ENCODE data around the gene MAST4. TPM values are rescaled to one million over a fixed set of nuclear protein-coding genes. Genes with fewer than 3 reads are reported as not detected.

The MAST4 gene
- total and polyA plus RNA-seq, 4 donors, result 3.7 to 9.5 (median 6.5) TPM

GRCh38 chr5:67149951-67150523, 553.8 kb downstream of the MAST4 start:
- Histone ChIP-seq H3K27ac (ENCODE audit: low read depth in 1 of 2, low read length in 2 of 2) (no peak overlapping the region), H3K4me3 (ENCODE audit: low read depth in 1 of 3, low read length in 3 of 3) (no peak overlapping the region), H3K27me3 (ENCODE audit: control insufficient read depth in 4 of 4, insufficient read depth in 4 of 4, low read length in 3 of 4) (no peaks in the 10 kb centered on the region), H3K9me3 (ENCODE audit: control insufficient read depth in 4 of 4, low read length in 3 of 4) (no peaks in the 10 kb centered on the region), H3K9ac (ENCODE audit: low read depth in 1 of 2, low read length in 2 of 2) (no peak overlapping the region), H3K36me3 (ENCODE audit: control insufficient read depth in 4 of 4, insufficient read depth in 3 of 4, low read depth in 1 of 4, low read length in 3 of 4) (peaks cover 2 to 47% (median 24%) of the 10 kb centered on the region in 4 donors), H3K4me1 (ENCODE audit: control insufficient read depth in 4 of 4, insufficient read depth in 4 of 4, low read length in 3 of 4) (peaks cover 0 to 3% (median under 1%) of the 10 kb centered on the region in 4 donors)
- TF ChIP-seq RAD21 (IDR thresholded peaks at IDR 0.05) (peak; percentile 82 to 85), ZBTB33 (IDR thresholded peaks at IDR 0.05) (no peak), CTCF (IDR thresholded peaks at IDR 0.05; ENCODE audit: low read depth, low read length, missing input control) (peak; percentile 48)
- no peak for DNase-seq (ENCODE audit: low spot score)
- 87% methylated on average over 1 of the region's 1 CpG for WGBS

DNA sequence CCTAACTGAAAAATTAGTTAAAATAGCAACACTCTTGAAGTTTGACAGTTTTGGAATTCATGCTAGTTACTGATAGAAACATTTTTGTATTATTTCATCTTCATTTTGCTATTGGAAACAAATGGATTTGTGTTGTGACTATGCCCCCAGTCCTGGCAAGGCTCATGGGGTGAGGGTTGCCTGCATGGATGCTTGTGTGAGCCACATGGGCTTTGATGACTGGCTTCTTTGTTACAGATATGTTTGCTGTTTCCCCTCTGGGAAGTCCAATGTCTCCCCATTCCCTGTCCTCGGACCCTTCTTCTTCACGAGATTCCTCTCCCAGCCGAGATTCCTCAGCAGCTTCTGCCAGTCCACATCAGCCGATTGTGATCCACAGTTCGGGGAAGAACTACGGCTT, 556.2 kb downstream of the MAST4 start:
- no peak overlapping the region for H3K9ac ChIP-seq (ENCODE audit: low read depth in 1 of 2, low read length in 2 of 2)
- no peak overlapping the region for H3K4me3 ChIP-seq (ENCODE audit: low read depth in 1 of 3, low read length in 3 of 3)
- TF ChIP-seq RXRA (IDR thresholded peaks at IDR 0.05) (no peak), FOXA2 (IDR thresholded peaks at IDR 0.05) (no peak), ZBTB33 (IDR thresholded peaks at IDR 0.05) (no peak), FOXA1 (IDR thresholded peaks at IDR 0.05) (no peak), YY1 (IDR thresholded peaks at IDR 0.05) (no peak), CTCF (IDR thresholded peaks at IDR 0.05; ENCODE audit: low read depth, low read length, missing input control) (no peak), HNF4G (IDR thresholded peaks at IDR 0.05) (no peak), TAF1 (conservative IDR thresholded peaks at IDR 0.05) (no peak), NR2F2 (IDR thresholded peaks at IDR 0.05) (no peak)
- TF ChIP-seq, protein P1, sequence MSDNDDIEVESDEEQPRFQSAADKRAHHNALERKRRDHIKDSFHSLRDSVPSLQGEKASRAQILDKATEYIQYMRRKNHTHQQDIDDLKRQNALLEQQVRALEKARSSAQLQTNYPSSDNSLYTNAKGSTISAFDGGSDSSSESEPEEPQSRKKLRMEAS (IDR thresholded peaks at IDR 0.05), result no peak
- 97% methylated on average over 6 of the region's 6 CpGs for WGBS
- no peaks in the 10 kb centered on the region for H3K9me3 ChIP-seq (ENCODE audit: control insufficient read depth in 4 of 4, low read length in 3 of 4)
- H3K36me3 ChIP-seq (ENCODE audit: control insufficient read depth in 4 of 4, insufficient read depth in 3 of 4, low read depth in 1 of 4, low read length in 3 of 4), result peaks cover 0 to 34% (median 23%) of the 10 kb centered on the region in 4 donors
- DNase-seq (ENCODE audit: low spot score), result no peak
- H3K27ac ChIP-seq (ENCODE audit: low read depth in 1 of 2, low read length in 2 of 2), result no peak overlapping the region
- no peaks in the 10 kb centered on the region for H3K4me1 ChIP-seq (ENCODE audit: control insufficient read depth in 4 of 4, insufficient read depth in 4 of 4, low read length in 3 of 4)
- H3K27me3 ChIP-seq (ENCODE audit: control insufficient read depth in 4 of 4, insufficient read depth in 4 of 4, low read length in 3 of 4), result no peaks in the 10 kb centered on the region

Measured in liver (tissue), 9 donors.